Activated T-cell treated with anti-CD3 and anti-CD28 coated beads, Interleukin-2, amount 50 U/mL, for 72 hours (primary cell): ENCODE measurements around the gene AGPAT2. TPM values are rescaled to one million over a fixed set of nuclear protein-coding genes. Genes with fewer than 3 reads are reported as not detected.
A peak's percentile ranks its signal among the peaks of the same experiment; 100 is the strongest.

Source experiments
- ATAC-seq, 2 donors: fragments of 150-1000 bp; cut with Tn5 transposase; replicated peaks in 1 of 2; 2 replicates each; pipeline ENCODE4 v1.10.0; 2021; ENCODE audit warnings: moderate library complexity in 2 of 2, mild to moderate bottlenecking in 1 of 2
- DNase-seq, 2 donors: peaks; one replicate each; pipeline ENCODE4 v3.0.0; 2021 to 2022; ENCODE audit warnings: mixed read lengths in 1 of 2
- H3K27ac Mint-ChIP-seq: one replicate; pipeline ENCODE4 v1.8.0; 2022; ENCODE audit warnings: mild to moderate bottlenecking, moderate library complexity, mixed read lengths
- H3K27me3 Mint-ChIP-seq: one replicate; pipeline ENCODE4 v1.8.0; 2022; ENCODE audit warnings: low read depth, mixed read lengths
- H3K36me3 Mint-ChIP-seq, 2 donors: one replicate each; pipeline ENCODE4 v1.8.0; 2022; ENCODE audit warnings: mixed read lengths in 2 of 2, mild to moderate bottlenecking in 1 of 2; ENCODE audit not compliant: insufficient read depth in 2 of 2
- H3K4me1 Mint-ChIP-seq: one replicate; pipeline ENCODE4 v1.8.0; 2022; ENCODE audit warnings: low read depth, mixed read lengths
- H3K4me3 Mint-ChIP-seq, 2 donors: one replicate each; pipeline ENCODE4 v1.8.0; 2022; ENCODE audit warnings: mild to moderate bottlenecking in 2 of 2, mixed read lengths in 2 of 2, moderate library complexity in 2 of 2
- H3K9me3 Mint-ChIP-seq, 2 donors: one replicate each; pipeline ENCODE4 v1.8.0; 2022; ENCODE audit warnings: mixed read lengths in 2 of 2
- total RNA-seq, 2 donors: library from RNA; stranded (reverse); gene quantifications; one replicate each; pipeline ENCODE4 v1.2.3, GENCODE V29; 2022

The AGPAT2 gene
- total RNA-seq, 2 donors from 2014 or later = 18.3 to 19.2 TPM

- ATAC-seq (no peak), DNase-seq (no peak)
- Mint-ChIP-seq H3K4me3 (no peak overlapping the region), H3K4me1 (peaks cover 24% of the 10 kb centered on the region), H3K36me3 (no peaks in the 10 kb centered on the region), H3K27me3 (peaks cover 25% of the 10 kb centered on the region), H3K27ac (no peak overlapping the region), H3K9me3 (no peaks in the 10 kb centered on the region)
Measured at GRCh38 chr9:136703276-136703860, 16.1 kb upstream of the AGPAT2 start.

- Mint-ChIP-seq H3K36me3 (no peaks in the 10 kb centered on the region), H3K27ac (peak overlapping the region; percentile 71), H3K9me3 (no peaks in the 10 kb centered on the region), H3K27me3 (peaks cover 31% of the 10 kb centered on the region), H3K4me3 (peak overlapping the region; percentile 81 to 92), H3K4me1 (peaks cover 24% of the 10 kb centered on the region)
- no peak for DNase-seq
- no peak for ATAC-seq
Measured at GRCh38 chr9:136701668-136702053, 14.4 kb upstream of the AGPAT2 start.

- Mint-ChIP-seq H3K36me3 (no peaks in the 10 kb centered on the region), H3K27ac (peak overlapping the region; percentile 71), H3K4me3 (peak overlapping the region; percentile 81 to 92), H3K9me3 (no peaks in the 10 kb centered on the region), H3K27me3 (peaks cover 30% of the 10 kb centered on the region), H3K4me1 (peaks cover 24% of the 10 kb centered on the region)
- DNase-seq = peak; percentile 81 to 86
- ATAC-seq = peak; percentile 96 to 98
Measured at GRCh38 chr9:136700959-136701667, 13.9 kb upstream of the AGPAT2 start.

- Mint-ChIP-seq H3K4me1 (peaks cover 24% of the 10 kb centered on the region), H3K9me3 (no peaks in the 10 kb centered on the region), H3K36me3 (no peaks in the 10 kb centered on the region), H3K27ac (no peak overlapping the region), H3K4me3 (peak overlapping the region; percentile 81 to 92), H3K27me3 (peaks cover 22% of the 10 kb centered on the region)
- no peak for DNase-seq
- no peak for ATAC-seq
Measured at GRCh38 chr9:136700304-136700703, 13.0 kb upstream of the AGPAT2 start.

- Mint-ChIP-seq H3K9me3 (no peaks in the 10 kb centered on the region), H3K27ac (no peak overlapping the region), H3K4me3 (no peak overlapping the region), H3K36me3 (no peaks in the 10 kb centered on the region), H3K4me1 (peaks cover 24% of the 10 kb centered on the region), H3K27me3 (peaks cover 17% of the 10 kb centered on the region)
- DNase-seq (no peak), ATAC-seq (no peak)
Measured at GRCh38 chr9:136698635-136699246, 11.5 kb upstream of the AGPAT2 start.

- Mint-ChIP-seq H3K27me3 (peaks cover 17% of the 10 kb centered on the region), H3K4me1 (peaks cover 24% of the 10 kb centered on the region), H3K9me3 (no peaks in the 10 kb centered on the region), H3K36me3 (no peaks in the 10 kb centered on the region), H3K27ac (no peak overlapping the region), H3K4me3 (peak overlapping the region in 1 of 2 donors; percentile 63)
- DNase-seq (no peak), ATAC-seq (no peak)
Measured at GRCh38 chr9:136697821-136698526, 10.7 kb upstream of the AGPAT2 start.

GRCh38 chr9:136697146-136697820 is 10.0 kb upstream of the AGPAT2 start:
- no peak for DNase-seq
- Mint-ChIP-seq H3K27ac (no peak overlapping the region), H3K36me3 (no peaks in the 10 kb centered on the region), H3K27me3 (peaks cover 17% of the 10 kb centered on the region), H3K4me1 (peaks cover 24% of the 10 kb centered on the region), H3K9me3 (no peaks in the 10 kb centered on the region), H3K4me3 (peak overlapping the region in 1 of 2 donors; percentile 63)
- ATAC-seq = no peak

GRCh38 chr9:136696502-136696901 is 9.2 kb upstream of the AGPAT2 start:
- Mint-ChIP-seq H3K4me1 (peaks cover 16% of the 10 kb centered on the region), H3K36me3 (no peaks in the 10 kb centered on the region), H3K27ac (no peak overlapping the region), H3K9me3 (no peaks in the 10 kb centered on the region), H3K4me3 (peak overlapping the region in 1 of 2 donors; percentile 22), H3K27me3 (peaks cover 17% of the 10 kb centered on the region)
- DNase-seq = no peak
- no peak for ATAC-seq

GRCh38 chr9:136695955-136696354 is 8.7 kb upstream of the AGPAT2 start:
- Mint-ChIP-seq H3K36me3 (no peaks in the 10 kb centered on the region), H3K27ac (no peak overlapping the region), H3K27me3 (peaks cover 17% of the 10 kb centered on the region), H3K4me1 (peaks cover 11% of the 10 kb centered on the region), H3K9me3 (no peaks in the 10 kb centered on the region), H3K4me3 (peak overlapping the region in 1 of 2 donors; percentile 14)
- no peak for DNase-seq
- no peak for ATAC-seq

- no peak overlapping the region for H3K27ac Mint-ChIP-seq
- H3K27me3 Mint-ChIP-seq = peaks cover 17% of the 10 kb centered on the region
- H3K4me3 Mint-ChIP-seq = no peak overlapping the region
- no peaks in the 10 kb centered on the region for H3K9me3 Mint-ChIP-seq
- no peaks in the 10 kb centered on the region for H3K36me3 Mint-ChIP-seq
- DNase-seq (no peak), ATAC-seq (no peak)
- H3K4me1 Mint-ChIP-seq = peaks cover 6% of the 10 kb centered on the region
Measured at GRCh38 chr9:136695435-136695895, 8.2 kb upstream of the AGPAT2 start.

- Mint-ChIP-seq H3K9me3 (no peaks in the 10 kb centered on the region), H3K4me1 (no peaks in the 10 kb centered on the region), H3K27ac (no peak overlapping the region), H3K4me3 (no peak overlapping the region), H3K36me3 (no peaks in the 10 kb centered on the region), H3K27me3 (peaks cover 13% of the 10 kb centered on the region)
- DNase-seq = no peak
- ATAC-seq = no peak
Measured at GRCh38 chr9:136694872-136695247, 7.6 kb upstream of the AGPAT2 start.

- Mint-ChIP-seq H3K9me3 (no peaks in the 10 kb centered on the region), H3K27me3 (peaks cover 13% of the 10 kb centered on the region), H3K4me3 (no peak overlapping the region), H3K27ac (no peak overlapping the region), H3K4me1 (no peaks in the 10 kb centered on the region), H3K36me3 (no peaks in the 10 kb centered on the region)
- ATAC-seq (peak; percentile 73), DNase-seq (peak; percentile 53 to 66)
Measured at GRCh38 chr9:136694163-136694871, 7.1 kb upstream of the AGPAT2 start.
